Tibial nerve (tissue), 4 donors: ENCODE results near the gene ERC2.

Experiments
- EP300 ChIP-seq, 2 donors: sonication (generic); formaldehyde crosslinking; IDR thresholded peaks; one replicate each; pipeline ENCODE4 v1.6.1; 2017; ENCODE audit warnings: antibody characterized with exemption in 2 of 2, mild to moderate bottlenecking in 1 of 2
- TF ChIP-seq, protein P1 (sequence below), 5 experiments: fragments of 200-600 bp in 3 of 5; fragments of 450-650 bp in 2 of 5; sonication (generic) in 3 of 5; IDR thresholded peaks; one replicate each; pipeline ENCODE4 v1.5.1; 2016 to 2019; ENCODE audit warnings: antibody characterized with exemption in 5 of 5, mild to moderate bottlenecking in 3 of 5, moderate library complexity in 2 of 5

DNA sequence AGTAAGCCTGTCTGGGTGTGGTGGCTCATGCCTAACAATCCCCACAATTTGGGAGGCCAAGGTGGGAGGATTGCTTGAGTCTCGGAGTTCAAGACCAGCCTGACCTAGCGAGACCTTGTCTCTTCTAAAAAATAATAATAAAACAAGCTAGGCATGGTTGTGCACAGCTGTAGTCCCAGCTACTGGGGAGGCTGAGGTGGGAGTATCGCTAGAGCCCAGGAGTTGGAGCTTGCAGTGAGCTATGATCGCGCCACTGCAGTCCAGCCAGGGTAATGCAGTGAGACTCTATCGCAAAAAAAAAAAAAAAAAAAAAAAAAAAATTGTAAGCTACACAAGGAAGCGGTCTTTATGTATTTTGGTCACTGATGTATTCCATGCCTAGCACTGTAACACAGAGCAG, 738.7 kb downstream of the ERC2 start:
- no peak for TF ChIP-seq EP300 (IDR thresholded peaks at IDR 0.05)
- TF ChIP-seq, protein P1, sequence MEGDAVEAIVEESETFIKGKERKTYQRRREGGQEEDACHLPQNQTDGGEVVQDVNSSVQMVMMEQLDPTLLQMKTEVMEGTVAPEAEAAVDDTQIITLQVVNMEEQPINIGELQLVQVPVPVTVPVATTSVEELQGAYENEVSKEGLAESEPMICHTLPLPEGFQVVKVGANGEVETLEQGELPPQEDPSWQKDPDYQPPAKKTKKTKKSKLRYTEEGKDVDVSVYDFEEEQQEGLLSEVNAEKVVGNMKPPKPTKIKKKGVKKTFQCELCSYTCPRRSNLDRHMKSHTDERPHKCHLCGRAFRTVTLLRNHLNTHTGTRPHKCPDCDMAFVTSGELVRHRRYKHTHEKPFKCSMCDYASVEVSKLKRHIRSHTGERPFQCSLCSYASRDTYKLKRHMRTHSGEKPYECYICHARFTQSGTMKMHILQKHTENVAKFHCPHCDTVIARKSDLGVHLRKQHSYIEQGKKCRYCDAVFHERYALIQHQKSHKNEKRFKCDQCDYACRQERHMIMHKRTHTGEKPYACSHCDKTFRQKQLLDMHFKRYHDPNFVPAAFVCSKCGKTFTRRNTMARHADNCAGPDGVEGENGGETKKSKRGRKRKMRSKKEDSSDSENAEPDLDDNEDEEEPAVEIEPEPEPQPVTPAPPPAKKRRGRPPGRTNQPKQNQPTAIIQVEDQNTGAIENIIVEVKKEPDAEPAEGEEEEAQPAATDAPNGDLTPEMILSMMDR (IDR thresholded peaks at IDR 0.05), result no peak
